Activated CD4-positive, alpha-beta memory T cell treated with anti-CD3 and anti-CD28 coated beads, Interleukin-2, amount 10 ng/mL, durations not matched to agents 7 days and 5 days (primary cell): ENCODE results near the gene SHC4. TPM values are rescaled to one million over a fixed set of nuclear protein-coding genes. Genes with fewer than 3 reads are reported as not detected.
"Not testable (repeated sequence)": the region's sequence is repeated elsewhere in the genome, so short reads cannot be mapped to it uniquely, and the experiment has no call there.

Source experiments
- CTCF ChIA-PET: fragments of 350-600 bp; sonication (Branson Sonifier 250); formaldehyde crosslinking; loops from one replicate; lab custom pipeline; 2021; ENCODE audit warnings: antibody characterized with exemption, inconsistent platforms; lab: Charles Lee
- POLR2A ChIA-PET: fragments of 350-600 bp; sonication (Branson Sonifier 250); formaldehyde crosslinking; loops from one replicate; lab custom pipeline; 2021; ENCODE audit warnings: antibody characterized with exemption; lab: Charles Lee
- DNase-seq: peaks from one replicate; pipeline ENCODE4 v3.0.0-alpha.2; 2020
- H3K27ac Mint-ChIP-seq: one replicate; pipeline ENCODE4 v1.8.0; 2021; ENCODE audit warnings: mild to moderate bottlenecking, mixed read lengths
- H3K27me3 Mint-ChIP-seq: one replicate; pipeline ENCODE4 v1.8.0; 2021; ENCODE audit warnings: mixed read lengths
- H3K36me3 Mint-ChIP-seq: one replicate; pipeline ENCODE4 v1.8.0; 2021; ENCODE audit warnings: low read depth, mixed read lengths
- H3K4me1 Mint-ChIP-seq: one replicate; pipeline ENCODE4 v1.8.0; 2021; ENCODE audit warnings: mixed read lengths
- H3K4me3 Mint-ChIP-seq: one replicate; pipeline ENCODE4 v1.8.0; 2021; ENCODE audit warnings: mild to moderate bottlenecking, mixed read lengths
- H3K9me3 Mint-ChIP-seq: one replicate; pipeline ENCODE4 v1.8.0; 2021; ENCODE audit warnings: mixed read lengths
- total RNA-seq, 2 experiments: library from RNA; stranded (reverse); gene quantifications; one replicate each; pipeline ENCODE4 v1.2.3, GENCODE V29; 2021

SHC4 gene
- total RNA-seq, 2 experiments from 2014 or later: 1.9 to 2.8 TPM

- ChIA-PET CTCF (no interaction called here), POLR2A (no interaction called here)
- no peak for DNase-seq
- Mint-ChIP-seq H3K27ac (no peak overlapping the region), H3K4me3 (no peak overlapping the region), H3K4me1 (no peaks in the 10 kb centered on the region), H3K36me3 (peaks cover 5% of the 10 kb centered on the region), H3K9me3 (no peaks in the 10 kb centered on the region), H3K27me3 (peaks cover 14% of the 10 kb centered on the region)
Observed at GRCh38 chr15:48983300-48983699, 19.6 kb upstream of the SHC4 start.

GRCh38 chr15:48981941-48982340 is 18.2 kb upstream of the SHC4 start:
- no peaks in the 10 kb centered on the region for H3K9me3 Mint-ChIP-seq
- H3K36me3 Mint-ChIP-seq: no peaks in the 10 kb centered on the region
- no peak overlapping the region for H3K4me3 Mint-ChIP-seq
- no peak for DNase-seq
- H3K4me1 Mint-ChIP-seq: no peaks in the 10 kb centered on the region
- ChIA-PET CTCF (no interaction called here), POLR2A (no interaction called here)
- H3K27ac Mint-ChIP-seq: no peak overlapping the region
- H3K27me3 Mint-ChIP-seq: peaks cover 18% of the 10 kb centered on the region

GRCh38 chr15:48978638-48979037 is 14.9 kb upstream of the SHC4 start:
- no peak for DNase-seq
- ChIA-PET CTCF (interaction anchor here (6.1 kb wide), 1 partner anchor 13 kb away, joined by 113 read pairs; the partner anchor contains the start of gene SHC4), POLR2A (no interaction called here)
- Mint-ChIP-seq H3K9me3 (no peaks in the 10 kb centered on the region), H3K4me1 (peaks cover 7% of the 10 kb centered on the region), H3K27ac (no peak overlapping the region), H3K36me3 (no peaks in the 10 kb centered on the region), H3K27me3 (peaks cover 23% of the 10 kb centered on the region), H3K4me3 (no peak overlapping the region)

GRCh38 chr15:48976444-48977088 is 12.8 kb upstream of the SHC4 start:
- Mint-ChIP-seq H3K9me3 (no peaks in the 10 kb centered on the region), H3K4me3 (peak overlapping the region; percentile 20), H3K4me1 (peaks cover 7% of the 10 kb centered on the region), H3K27me3 (peaks cover 16% of the 10 kb centered on the region), H3K36me3 (no peaks in the 10 kb centered on the region), H3K27ac (no peak overlapping the region)
- ChIA-PET CTCF (interaction anchor here (1.1 to 6.1 kb wide), 30 partner anchors 8 to 618 kb away, joined by 3 to 113 read pairs (median 8); partner anchors contain the start of genes EID1, SECISBP2L and SHC4), POLR2A (interaction anchor here (0.8 to 3.3 kb wide), 7 partner anchors 9 to 1379 kb away, joined by 3 to 29 read pairs (median 4); partner anchors contain the start of genes CEP152, EID1, GABPB1 and SHC4)
- DNase-seq: no peak

GRCh38 chr15:48975472-48976419 is 12.0 kb upstream of the SHC4 start:
- Mint-ChIP-seq H3K4me1 (peaks cover 9% of the 10 kb centered on the region), H3K9me3 (no peaks in the 10 kb centered on the region), H3K4me3 (peak overlapping the region; percentile 44), H3K27me3 (peaks cover 13% of the 10 kb centered on the region), H3K27ac (no peak overlapping the region), H3K36me3 (no peaks in the 10 kb centered on the region)
- DNase-seq: peak; percentile 80
- ChIA-PET CTCF (interaction anchor here (0.5 to 6.1 kb wide), 60 partner anchors 9 to 1340 kb away, joined by 3 to 113 read pairs (median 5); partner anchors contain the start of genes CEP152, COPS2, EID1 and SECISBP2L), POLR2A (interaction anchor here (0.8 to 3.3 kb wide), 8 partner anchors 9 to 1379 kb away, joined by 3 to 29 read pairs (median 4); partner anchors contain the start of genes CEP152, EID1, GABPB1 and SHC4)

GRCh38 chr15:48974882-48975281 is 11.2 kb upstream of the SHC4 start:
- DNase-seq: no peak
- Mint-ChIP-seq H3K9me3 (no peaks in the 10 kb centered on the region), H3K4me3 (no peak overlapping the region), H3K27ac (no peak overlapping the region), H3K36me3 (no peaks in the 10 kb centered on the region), H3K27me3 (peaks cover 16% of the 10 kb centered on the region), H3K4me1 (peaks cover 12% of the 10 kb centered on the region)
- ChIA-PET POLR2A (interaction anchor here (1.4 to 3.3 kb wide), 3 partner anchors 9 to 1380 kb away, joined by 3 to 29 read pairs (median 21); partner anchors contain the start of genes EID1, GABPB1 and SHC4), CTCF (interaction anchor here (0.6 to 6.1 kb wide), 29 partner anchors 10 to 181 kb away, joined by 3 to 113 read pairs (median 10); partner anchors contain the start of genes CEP152, COPS2, EID1 and SECISBP2L)

GRCh38 chr15:48972750-48973503 is 9.2 kb upstream of the SHC4 start:
- Mint-ChIP-seq H3K4me3 (no peak overlapping the region), H3K27me3 (peaks cover 13% of the 10 kb centered on the region), H3K4me1 (peaks cover 12% of the 10 kb centered on the region), H3K27ac (no peak overlapping the region), H3K36me3 (no peaks in the 10 kb centered on the region), H3K9me3 (peaks cover 5% of the 10 kb centered on the region)
- no peak for DNase-seq
- CTCF ChIA-PET: interaction anchor here (1.5 to 6.1 kb wide), 3 partner anchors 8 to 173 kb away, joined by 5 to 113 read pairs (median 7); partner anchors contain the start of gene SHC4
- POLR2A ChIA-PET: interaction anchor here (1.5 to 1.7 kb wide), 2 partner anchors 9 to 95 kb away, joined by 6 to 7 read pairs; partner anchors contain the start of genes EID1 and SHC4

- H3K4me3 Mint-ChIP-seq, CTCF ChIA-PET, H3K36me3 Mint-ChIP-seq, DNase-seq, H3K27me3 Mint-ChIP-seq, POLR2A ChIA-PET, H3K27ac Mint-ChIP-seq, H3K9me3 Mint-ChIP-seq: not testable (repeated sequence)
- peaks cover 28% of the 10 kb centered on the region for H3K4me1 Mint-ChIP-seq
Observed at GRCh38 chr15:48970926-48971325, 7.2 kb upstream of the SHC4 start.

- POLR2A ChIA-PET: interaction anchor here (6.8 kb wide), 1 partner anchor 89 kb away, joined by 55 read pairs; the partner anchor contains the start of gene EID1
- DNase-seq: no peak
- peaks cover 49% of the 10 kb centered on the region for H3K4me1 Mint-ChIP-seq
Observed at GRCh38 chr15:48968066-48968465, 4.3 kb upstream of the SHC4 start.

GRCh38 chr15:48967336-48967735 is 3.6 kb upstream of the SHC4 start:
- Mint-ChIP-seq H3K27me3 (peaks cover 16% of the 10 kb centered on the region), H3K36me3 (peaks cover 2% of the 10 kb centered on the region), H3K4me1 (peaks cover 52% of the 10 kb centered on the region), H3K9me3 (peaks cover 5% of the 10 kb centered on the region), H3K27ac (peak overlapping the region; percentile 66), H3K4me3 (no peak overlapping the region)
- ChIA-PET CTCF (interaction anchor here (1.1 to 6.4 kb wide), 5 partner anchors 8 to 161 kb away, joined by 4 to 113 read pairs (median 11); partner anchors contain the start of gene EID1), POLR2A (interaction anchor here (1.0 to 6.8 kb wide), 3 partner anchors 8 to 202 kb away, joined by 3 to 55 read pairs (median 29); partner anchors contain the start of genes EID1 and GALK2)
- DNase-seq: no peak

More at GRCh38 chr15:48968066-48968465, 4.3 kb upstream of the SHC4 start:
- Mint-ChIP-seq H3K4me3 (no peak overlapping the region), H3K9me3 (peaks cover 5% of the 10 kb centered on the region), H3K27me3 (peaks cover 12% of the 10 kb centered on the region), H3K36me3 (peaks cover 2% of the 10 kb centered on the region), H3K27ac (no peak overlapping the region)
- CTCF ChIA-PET: interaction anchor here (1.1 to 6.4 kb wide), 3 partner anchors 8 to 106 kb away, joined by 3 to 113 read pairs (median 4); partner anchors contain the start of gene EID1

- peak; percentile 62 for DNase-seq
- peaks cover 2% of the 10 kb centered on the region for H3K36me3 Mint-ChIP-seq
- H3K9me3 Mint-ChIP-seq: peaks cover 5% of the 10 kb centered on the region
- H3K27ac Mint-ChIP-seq: peak overlapping the region; percentile 66
- ChIA-PET POLR2A (interaction anchor here (1.0 to 6.8 kb wide), 6 partner anchors 9 to 203 kb away, joined by 3 to 55 read pairs (median 5); partner anchors contain the start of genes COPS2, EID1 and GALK2), CTCF (interaction anchor here (1.0 to 6.4 kb wide), 7 partner anchors 9 to 160 kb away, joined by 3 to 113 read pairs (median 6); no protein-coding TSS in a partner anchor)
- H3K4me1 Mint-ChIP-seq: peaks cover 54% of the 10 kb centered on the region
- H3K4me3 Mint-ChIP-seq: no peak overlapping the region
- peaks cover 19% of the 10 kb centered on the region for H3K27me3 Mint-ChIP-seq
Observed at GRCh38 chr15:48966595-48967301, 3.0 kb upstream of the SHC4 start.
